ENCODE data around the gene SNAP25.

The SNAP25 gene

DNA sequence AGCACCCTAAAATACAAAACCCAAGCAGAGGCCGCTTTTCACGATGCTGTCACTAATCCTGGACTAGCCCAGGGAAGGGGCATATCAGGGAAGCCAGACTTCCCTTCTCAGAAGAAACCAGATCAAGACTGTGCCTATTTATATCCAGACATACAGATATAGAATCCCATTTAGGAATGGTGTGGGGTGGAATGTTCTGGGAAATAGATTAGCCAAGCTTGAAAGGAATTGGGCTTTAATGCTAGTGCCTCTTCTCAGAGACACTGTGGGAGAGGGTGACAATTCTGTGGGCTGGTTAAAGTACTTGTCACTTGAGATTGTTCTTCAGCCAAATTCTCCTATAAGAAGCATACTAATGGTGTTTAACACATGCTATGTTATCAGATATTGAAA is 45.5 kb downstream of the SNAP25 start:
- no peak for DNase-seq

GRCh38 chr20:10268636-10269035 is 50.0 kb downstream of the SNAP25 start:
- DNase-seq = no peak

- DNase-seq = no peak
These were observed 52.0 kb downstream of the SNAP25 start for GRCh38 chr20:10270630-10271029.

DNA sequence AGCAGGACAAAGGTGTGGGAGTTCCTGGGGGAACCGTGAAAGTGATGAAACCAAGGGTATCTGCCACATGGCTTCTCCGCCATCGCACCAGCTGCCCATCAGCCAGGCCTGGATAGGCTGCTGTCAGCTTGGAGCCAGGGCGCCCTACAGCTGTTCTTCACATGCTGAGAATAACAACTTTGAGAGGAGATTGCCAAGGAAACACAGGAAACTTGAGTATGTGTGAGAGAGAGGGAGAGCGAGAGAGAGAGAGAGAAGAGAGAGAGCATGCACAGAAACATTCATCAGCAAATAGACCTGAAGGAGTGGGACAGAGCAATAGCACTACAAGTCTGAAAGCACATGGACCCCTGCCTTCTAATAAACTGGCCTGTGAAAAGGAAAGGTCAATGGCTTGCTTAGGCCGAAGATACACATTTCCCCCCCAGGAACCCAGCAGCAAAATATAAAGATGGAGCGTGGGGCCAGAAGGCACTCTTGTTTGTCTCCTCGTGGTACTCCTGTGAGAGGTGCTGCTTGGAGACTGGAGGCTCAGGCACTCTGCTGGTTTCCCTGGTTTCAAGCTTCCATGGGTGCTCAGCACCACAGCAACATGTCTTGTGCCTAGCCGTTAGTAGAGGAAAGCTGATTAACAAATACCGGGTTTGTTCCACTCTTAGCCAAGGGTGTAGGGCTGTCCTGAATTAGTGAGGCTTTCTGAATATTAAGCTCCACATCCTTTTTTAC is 53.0 kb downstream of the SNAP25 start:
- DNase-seq = no peak

GRCh38 chr20:10276878-10277580 is 58.4 kb downstream of the SNAP25 start:
- no peak for DNase-seq

- no peak for DNase-seq
These were observed 59.0 kb downstream of the SNAP25 start for GRCh38 chr20:10277616-10278015.

DNA sequence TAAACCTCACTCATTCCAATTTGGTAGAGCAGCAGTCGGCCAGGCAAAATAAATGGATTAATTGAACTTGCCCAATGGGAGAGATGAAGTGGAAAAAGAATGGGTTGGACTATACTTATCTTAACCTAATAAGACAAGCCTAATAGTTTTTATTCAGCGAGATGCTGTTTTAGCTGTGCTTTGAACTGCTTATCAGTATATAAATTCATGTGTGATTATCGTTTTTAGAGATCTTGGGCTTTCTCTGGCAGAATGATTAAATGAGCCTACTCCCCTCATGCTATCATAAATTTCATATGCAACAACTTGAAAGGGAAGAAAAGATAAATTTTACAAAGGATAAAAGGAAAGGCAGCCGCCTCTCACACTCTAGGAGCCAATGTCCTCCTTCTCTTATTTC is 59.8 kb downstream of the SNAP25 start:
- no peak for DNase-seq

- DNase-seq = no peak
These were observed 61.6 kb downstream of the SNAP25 start for GRCh38 chr20:10280018-10280908.

DNA sequence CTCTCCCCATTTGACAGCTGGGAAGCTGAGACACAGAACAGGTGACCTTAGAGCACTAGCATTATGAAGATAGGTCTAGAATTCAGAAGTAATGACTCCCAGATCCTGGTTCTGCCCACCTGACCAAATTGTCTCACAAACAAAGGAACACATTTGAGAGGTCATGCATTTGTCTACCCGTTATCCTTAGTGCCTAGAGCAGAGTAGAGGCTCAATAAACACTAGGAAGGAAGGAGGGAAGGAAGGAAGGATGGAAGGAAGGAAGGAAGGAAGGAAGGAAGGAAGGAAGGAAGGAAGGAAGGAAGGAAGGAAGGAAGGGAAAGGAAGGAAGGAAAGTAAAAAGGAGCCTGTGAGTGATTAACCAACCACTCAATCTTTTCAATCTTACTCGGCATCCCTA is 63.3 kb downstream of the SNAP25 start:
- DNase-seq = no peak

DNA sequence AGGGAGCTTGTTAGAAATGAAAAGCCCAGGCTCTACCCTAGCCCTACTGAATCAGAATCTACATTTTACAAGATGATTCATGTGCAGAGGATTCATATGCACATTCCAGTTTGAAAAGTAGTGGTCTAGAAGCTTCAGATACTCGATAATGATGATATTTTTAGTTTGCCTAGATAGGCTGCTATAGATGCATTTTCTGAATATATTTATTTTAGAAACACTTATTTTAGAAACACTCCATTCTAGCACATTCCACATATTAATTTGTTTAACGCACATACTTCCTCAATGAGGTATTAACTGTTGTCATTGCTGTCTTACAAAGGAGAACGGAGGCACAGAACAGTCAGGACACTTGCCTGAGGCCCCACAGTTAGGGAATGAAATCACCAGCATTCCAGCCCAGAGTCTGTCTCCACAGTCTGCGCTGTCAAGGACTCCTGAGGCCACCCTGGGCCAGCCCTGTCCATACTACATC is 64.4 kb downstream of the SNAP25 start:
- no peak for DNase-seq

GRCh38 chr20:10286356-10286755 is 67.7 kb downstream of the SNAP25 start:
- DNase-seq = no peak

DNA sequence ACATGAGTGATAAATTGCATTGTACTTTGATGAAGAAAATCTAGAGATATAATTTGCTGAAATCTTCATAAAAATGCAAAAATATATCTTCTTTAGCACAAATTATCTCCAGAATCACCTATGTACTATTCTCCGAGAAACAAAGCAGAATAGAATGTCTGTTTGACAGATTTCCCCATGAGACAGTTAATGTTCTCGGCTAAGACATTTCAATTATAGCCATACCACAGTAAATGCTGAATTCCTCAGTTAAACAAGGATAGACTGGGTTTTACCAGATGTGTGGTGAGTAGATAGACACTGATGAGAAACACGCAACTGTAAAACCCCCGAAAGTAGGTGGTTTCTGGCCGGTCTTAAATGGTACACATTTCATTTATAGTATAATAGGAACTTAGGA is 69.8 kb downstream of the SNAP25 start:
- DNase-seq = no peak

DNA sequence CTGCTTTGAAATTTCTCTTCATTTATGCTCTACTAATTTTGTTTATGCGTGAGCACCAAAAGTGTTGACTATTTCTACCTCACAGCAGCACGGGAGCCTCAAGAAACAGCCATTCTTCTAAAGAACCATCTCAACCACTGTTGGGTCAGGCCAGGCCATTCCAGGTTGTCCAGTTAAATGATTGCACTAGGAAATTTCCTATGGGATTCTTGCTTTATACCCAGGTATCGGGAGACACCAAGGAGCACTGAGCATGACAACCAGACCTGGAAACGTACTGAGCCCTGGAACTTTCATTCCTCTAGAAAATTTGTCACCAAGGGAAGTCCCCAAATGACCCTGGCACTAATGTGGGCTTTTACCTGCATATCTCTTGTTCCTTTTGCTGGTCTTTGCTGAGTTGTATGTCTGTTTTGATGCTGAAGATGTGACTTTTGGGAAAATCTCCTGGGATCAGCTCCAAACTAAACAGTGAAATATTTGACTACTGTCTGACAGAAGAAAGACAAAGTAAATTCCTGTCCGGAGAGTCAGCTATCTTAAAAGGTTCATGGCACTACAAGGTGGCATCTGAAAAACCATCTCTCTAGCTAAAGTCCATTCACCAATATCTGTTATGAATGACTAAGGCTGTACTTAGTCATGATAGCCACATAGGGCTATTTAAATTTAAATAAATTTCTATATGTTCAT is 70.5 kb downstream of the SNAP25 start:
- DNase-seq = no peak

- no peak for DNase-seq
These were observed 73.1 kb downstream of the SNAP25 start for GRCh38 chr20:10291568-10292248.

GRCh38 chr20:10297223-10297622 is 78.6 kb downstream of the SNAP25 start:
- DNase-seq = no peak

- no peak for DNase-seq
These were observed 79.1 kb downstream of the SNAP25 start for GRCh38 chr20:10297684-10298240.

DNA sequence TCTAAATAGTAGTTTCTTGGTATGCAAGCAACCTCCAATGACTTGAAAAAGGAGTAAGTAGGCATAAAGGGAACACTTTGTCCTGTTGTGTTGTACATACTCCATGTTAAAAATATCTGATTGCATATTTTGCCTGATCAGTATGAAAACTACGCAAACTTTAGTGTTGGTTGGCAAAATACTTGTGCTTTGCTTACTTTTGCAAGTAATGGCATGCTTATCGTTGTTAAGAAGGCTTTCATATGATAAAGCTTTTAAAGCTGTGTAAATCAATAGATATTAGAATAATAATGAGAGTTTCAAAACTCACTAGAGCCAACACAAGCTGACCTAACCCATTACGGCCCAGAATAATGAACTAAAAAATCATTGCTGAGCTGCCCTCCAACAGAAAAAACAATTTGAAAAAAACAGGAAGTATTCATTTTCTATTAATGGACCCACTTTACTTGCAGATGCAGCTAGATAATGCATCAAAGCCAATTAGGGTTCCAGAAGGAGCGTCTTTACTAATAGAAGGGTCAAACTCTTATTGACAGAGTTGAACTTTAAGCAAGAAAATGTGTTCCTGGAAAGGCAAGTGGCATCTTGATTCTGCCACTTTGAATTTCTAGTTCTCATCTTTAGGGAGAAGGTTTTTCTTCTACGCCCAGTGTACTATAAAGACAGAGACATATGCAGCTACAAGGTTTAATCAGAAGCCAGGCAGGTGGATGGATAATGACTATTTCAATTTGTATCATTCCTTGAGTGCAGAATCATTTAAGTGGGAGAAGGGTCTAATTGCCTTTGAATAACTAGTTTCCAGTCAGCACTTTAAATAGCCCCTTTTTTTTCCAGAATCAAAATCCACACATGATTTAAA is 82.2 kb downstream of the SNAP25 start:
- DNase-seq = no peak

- no peak for DNase-seq
These were observed 85.2 kb downstream of the SNAP25 start for GRCh38 chr20:10303852-10304251.

- no peak for DNase-seq
These were observed 85.9 kb downstream of the SNAP25 start for GRCh38 chr20:10304471-10305046.

All from NCI-H2081 (cell line).